IPS DF 6.9 (cell line): Measurements from ENCODE around the gene PRDX2.
A peak's percentile ranks its signal among the peaks of the same experiment; 100 is the strongest.

Experiments used
- DNase-seq: peaks from one replicate; pipeline ENCODE4 v3.0.0-alpha.2; 2013; ENCODE audit warnings: low read depth, low spot score
- H3K27ac ChIP-seq: one replicate; pipeline ENCODE4 v1.5.1; 2013; ENCODE audit warnings: low read length, control low read depth
- H3K27me3 ChIP-seq: 2 replicates; pipeline ENCODE4 v1.6.1; 2013; ENCODE audit warnings: mild to moderate bottlenecking, low read length; ENCODE audit not compliant: control insufficient read depth, insufficient read depth
- H3K36me3 ChIP-seq: 2 replicates; pipeline ENCODE4 v1.6.1; 2013; ENCODE audit warnings: low read length; ENCODE audit not compliant: control insufficient read depth, insufficient read depth
- H3K4me1 ChIP-seq: 2 replicates; pipeline ENCODE4 v1.6.1; 2013; ENCODE audit warnings: low read length; ENCODE audit not compliant: control insufficient read depth, insufficient read depth
- H3K4me3 ChIP-seq: 2 replicates; pipeline ENCODE4 v1.5.1; 2013; ENCODE audit warnings: mild to moderate bottlenecking, low read length
- H3K9me3 ChIP-seq: 2 replicates; pipeline ENCODE4 v1.6.1; 2013; ENCODE audit warnings: low read length, inconsistent platforms; ENCODE audit not compliant: control insufficient read depth, insufficient read depth
- WGBS: extraction: QIAGEN DNeasy Blood & Tissue Kit; methylation state at CpG from one replicate; pipeline ENCODE4 v1.1.7; 2013; ENCODE audit warnings: mixed read lengths, missing lambda C conversion rate; ENCODE audit not compliant: insufficient read length, insufficient coverage; 5-methylcytosine and 5-hydroxymethylcytosine counted together

PRDX2 gene

GRCh38 chr19:12778905-12779161 lies 22.8 kb downstream of the PRDX2 start:
- H3K27me3 ChIP-seq = no peaks in the 10 kb centered on the region
- DNase-seq = no peak
- no peaks in the 10 kb centered on the region for H3K9me3 ChIP-seq
- H3K4me3 ChIP-seq = no peak overlapping the region; the same call in 1 of the 2 replicates
- WGBS = no CpG with 5 or more reads among the region's 6 CpGs
- no peaks in the 10 kb centered on the region; the same call in 1 of the 2 replicates for H3K36me3 ChIP-seq
- peaks cover 14% of the 10 kb centered on the region; the same call in 1 of the 2 replicates for H3K4me1 ChIP-seq
- H3K27ac ChIP-seq = no peak overlapping the region

GRCh38 chr19:12778017-12778904 lies 23.3 kb downstream of the PRDX2 start:
- Histone ChIP-seq H3K27me3 (no peaks in the 10 kb centered on the region), H3K9me3 (no peaks in the 10 kb centered on the region), H3K4me1 (peaks cover 9% of the 10 kb centered on the region; the same call in 1 of the 2 replicates), H3K36me3 (no peaks in the 10 kb centered on the region; the same call in 1 of the 2 replicates), H3K4me3 (peak overlapping the region; percentile 61; the same call in 1 of the 2 replicates), H3K27ac (no peak overlapping the region)
- no CpG with 5 or more reads among the region's 44 CpGs for WGBS
- DNase-seq = no peak

GRCh38 chr19:12777217-12778016 lies 24.2 kb downstream of the PRDX2 start:
- no peaks in the 10 kb centered on the region for H3K27me3 ChIP-seq
- H3K9me3 ChIP-seq = no peaks in the 10 kb centered on the region
- H3K36me3 ChIP-seq = no peaks in the 10 kb centered on the region; the same call in 1 of the 2 replicates
- no CpG with 5 or more reads among the region's 43 CpGs for WGBS
- H3K27ac ChIP-seq = no peak overlapping the region
- H3K4me3 ChIP-seq = peak overlapping the region; percentile 61; the same call in 1 of the 2 replicates
- no peak for DNase-seq
- H3K4me1 ChIP-seq = peaks cover 9% of the 10 kb centered on the region; the same call in 1 of the 2 replicates

GRCh38 chr19:12774588-12775555 lies 26.7 kb downstream of the PRDX2 start, which contains the start of gene HOOK2:
Gene HOOK2, minus strand, starts transcription at chr19:12775552. Its CDS starts 103 bp downstream, at chr19:12775449.
- Histone ChIP-seq H3K4me3 (peak within 1 kb of the TSS; percentile 43; the same call in 1 of the 2 replicates), H3K4me1 (peaks cover 7% of the 10 kb centered on the region; the same call in 1 of the 2 replicates)
- no CpG with 5 or more reads among the region's 58 CpGs for WGBS

GRCh38 chr19:12773571-12773970 lies 28.0 kb downstream of the PRDX2 start:
- Histone ChIP-seq H3K4me1 (peaks cover 4% of the 10 kb centered on the region; the same call in 1 of the 2 replicates), H3K36me3 (peaks cover 7% of the 10 kb centered on the region; the same call in 1 of the 2 replicates), H3K4me3 (no peak overlapping the region), H3K27me3 (no peaks in the 10 kb centered on the region), H3K27ac (no peak overlapping the region), H3K9me3 (no peaks in the 10 kb centered on the region)
- WGBS = no CpG with 5 or more reads among the region's 2 CpGs
- no peak for DNase-seq

More at GRCh38 chr19:12774588-12775555, 26.7 kb downstream of the PRDX2 start, which contains the start of gene HOOK2:
- Histone ChIP-seq H3K27ac (no peak within 1 kb of the TSS), H3K27me3 (no peaks in the 10 kb centered on the region), H3K36me3 (peaks cover 7% of the 10 kb centered on the region; the same call in 1 of the 2 replicates), H3K9me3 (no peaks in the 10 kb centered on the region)
- DNase-seq = no peak

- Histone ChIP-seq H3K27me3 (no peaks in the 10 kb centered on the region), H3K27ac (no peak overlapping the region), H3K36me3 (peaks cover 9% of the 10 kb centered on the region; the same call in 1 of the 2 replicates), H3K9me3 (no peaks in the 10 kb centered on the region), H3K4me3 (no peak overlapping the region), H3K4me1 (peaks cover 3% of the 10 kb centered on the region; the same call in 1 of the 2 replicates)
- no CpG with 5 or more reads among the region's 4 CpGs for WGBS
- DNase-seq = no peak
These were observed 29.3 kb downstream of the PRDX2 start for GRCh38 chr19:12772323-12772722.

GRCh38 chr19:12770922-12771321 lies 30.7 kb downstream of the PRDX2 start:
- 0 out of 2 replicates have a peak, but pooled peaks cover 2% of the 10 kb centered on the region for H3K4me1 ChIP-seq
- WGBS = no CpG with 5 or more reads among the region's 13 CpGs
- H3K36me3 ChIP-seq = peaks cover 9% of the 10 kb centered on the region; the same call in 1 of the 2 replicates
- no peak overlapping the region for H3K4me3 ChIP-seq
- H3K27ac ChIP-seq = no peak overlapping the region
- DNase-seq = no peak
- no peaks in the 10 kb centered on the region for H3K9me3 ChIP-seq
- H3K27me3 ChIP-seq = no peaks in the 10 kb centered on the region

- DNase-seq = no peak
- H3K4me3 ChIP-seq = no peak overlapping the region
- H3K27ac ChIP-seq = no peak overlapping the region
- no peaks in the 10 kb centered on the region for H3K9me3 ChIP-seq
- peaks cover 14% of the 10 kb centered on the region for H3K36me3 ChIP-seq
- 0 out of 2 replicates have a peak, but pooled peaks cover 2% of the 10 kb centered on the region for H3K4me1 ChIP-seq
- no CpG with 5 or more reads among the region's 37 CpGs for WGBS
- no peaks in the 10 kb centered on the region for H3K27me3 ChIP-seq
These were observed 31.9 kb downstream of the PRDX2 start for GRCh38 chr19:12769689-12770088.

GRCh38 chr19:12767666-12768065 lies 33.9 kb downstream of the PRDX2 start:
- no CpG with 5 or more reads among the region's 15 CpGs for WGBS
- H3K27me3 ChIP-seq = no peaks in the 10 kb centered on the region
- no peak for DNase-seq
- H3K36me3 ChIP-seq = peaks cover 22% of the 10 kb centered on the region
- 0 out of 2 replicates have a peak, but pooled peaks cover 2% of the 10 kb centered on the region for H3K4me1 ChIP-seq
- H3K9me3 ChIP-seq = no peaks in the 10 kb centered on the region
- H3K4me3 ChIP-seq = no peak overlapping the region
- no peak overlapping the region for H3K27ac ChIP-seq
